ENCODE results near the gene NMRAL1. TPM values are rescaled to one million over a fixed set of nuclear protein-coding genes. Genes with fewer than 3 reads are reported as not detected.

The NMRAL1 gene
- total RNA-seq, 2 donors from 2014 or later = 56.9 to 75.2 TPM

DNA sequence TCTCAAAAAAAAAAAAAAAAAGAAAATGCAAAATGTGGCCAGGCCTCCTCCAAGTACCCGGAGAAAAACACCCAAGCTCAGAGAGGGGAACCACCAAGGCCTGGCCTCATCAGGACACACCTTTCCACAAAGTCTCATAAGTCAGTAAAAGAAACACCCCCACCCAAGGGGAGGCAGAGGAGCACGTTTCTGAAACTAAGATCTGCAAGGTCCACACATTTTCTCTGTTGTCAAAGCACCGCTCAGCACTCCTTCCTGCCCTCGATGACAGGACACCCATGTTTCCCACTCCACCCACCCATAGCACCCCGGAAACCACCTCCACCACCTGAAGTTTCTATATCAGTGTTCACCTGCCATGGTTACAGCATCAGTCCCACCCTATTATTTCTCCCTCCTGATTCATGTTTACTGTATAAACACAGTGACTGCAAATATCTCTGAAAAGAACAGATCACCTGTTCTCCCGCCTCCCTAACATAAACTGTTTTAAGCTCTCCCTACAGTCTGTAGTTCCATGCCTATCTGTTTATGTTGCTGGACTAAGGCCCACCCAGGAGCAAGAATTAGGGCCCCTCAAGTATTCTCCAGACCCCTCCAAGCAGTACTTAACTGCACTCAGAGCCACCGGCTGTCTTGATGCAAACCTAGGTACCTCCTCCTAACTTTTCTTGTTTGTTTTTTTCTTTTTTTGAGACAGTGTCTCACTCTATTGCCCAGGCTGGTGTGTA is 60.1 kb downstream of the NMRAL1 start:
- Histone ChIP-seq H3K36me3 (ENCODE audit: control insufficient read depth, insufficient read depth, low read length) (peaks cover 6% of the 10 kb centered on the region), H3K27me3 (ENCODE audit: control insufficient read depth, insufficient read depth, low read length, poor library complexity, severe bottlenecking) (no peaks in the 10 kb centered on the region), H3K27ac (ENCODE audit: low read depth, low read length) (no peak overlapping the region), H3K9ac (ENCODE audit: extremely low read depth, low read length, poor library complexity, severe bottlenecking) (no peak overlapping the region), H3K9me3 (ENCODE audit: control insufficient read depth, low read length) (no peaks in the 10 kb centered on the region), H3K4me3 (ENCODE audit: low read length) (no peak overlapping the region), H3K4me1 (ENCODE audit: control insufficient read depth, insufficient read depth, low read length) (no peaks in the 10 kb centered on the region)
- 91 to 98% methylated on average over 6 to 7 of the region's 7 CpGs for WGBS, 2 experiments (ENCODE audit: insufficient coverage in 1 of 2, insufficient read length in 1 of 2)
- no peaks in the 10 kb centered on the region for H3K9me3 Mint-ChIP-seq
- no peak for DNase-seq
- H3K4me1 Mint-ChIP-seq = no peaks in the 10 kb centered on the region
- no peak overlapping the region for H3K27ac Mint-ChIP-seq
- TF ChIP-seq, protein P1, sequence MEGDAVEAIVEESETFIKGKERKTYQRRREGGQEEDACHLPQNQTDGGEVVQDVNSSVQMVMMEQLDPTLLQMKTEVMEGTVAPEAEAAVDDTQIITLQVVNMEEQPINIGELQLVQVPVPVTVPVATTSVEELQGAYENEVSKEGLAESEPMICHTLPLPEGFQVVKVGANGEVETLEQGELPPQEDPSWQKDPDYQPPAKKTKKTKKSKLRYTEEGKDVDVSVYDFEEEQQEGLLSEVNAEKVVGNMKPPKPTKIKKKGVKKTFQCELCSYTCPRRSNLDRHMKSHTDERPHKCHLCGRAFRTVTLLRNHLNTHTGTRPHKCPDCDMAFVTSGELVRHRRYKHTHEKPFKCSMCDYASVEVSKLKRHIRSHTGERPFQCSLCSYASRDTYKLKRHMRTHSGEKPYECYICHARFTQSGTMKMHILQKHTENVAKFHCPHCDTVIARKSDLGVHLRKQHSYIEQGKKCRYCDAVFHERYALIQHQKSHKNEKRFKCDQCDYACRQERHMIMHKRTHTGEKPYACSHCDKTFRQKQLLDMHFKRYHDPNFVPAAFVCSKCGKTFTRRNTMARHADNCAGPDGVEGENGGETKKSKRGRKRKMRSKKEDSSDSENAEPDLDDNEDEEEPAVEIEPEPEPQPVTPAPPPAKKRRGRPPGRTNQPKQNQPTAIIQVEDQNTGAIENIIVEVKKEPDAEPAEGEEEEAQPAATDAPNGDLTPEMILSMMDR (conservative IDR thresholded peaks at IDR 0.05) = no peak
- H3K27me3 Mint-ChIP-seq (ENCODE audit: insufficient read depth) = peaks cover 10% of the 10 kb centered on the region
- peaks cover 2% of the 10 kb centered on the region for H3K36me3 Mint-ChIP-seq (ENCODE audit: low read depth)
- peak overlapping the region; percentile 68 for H3K4me3 Mint-ChIP-seq

DNA sequence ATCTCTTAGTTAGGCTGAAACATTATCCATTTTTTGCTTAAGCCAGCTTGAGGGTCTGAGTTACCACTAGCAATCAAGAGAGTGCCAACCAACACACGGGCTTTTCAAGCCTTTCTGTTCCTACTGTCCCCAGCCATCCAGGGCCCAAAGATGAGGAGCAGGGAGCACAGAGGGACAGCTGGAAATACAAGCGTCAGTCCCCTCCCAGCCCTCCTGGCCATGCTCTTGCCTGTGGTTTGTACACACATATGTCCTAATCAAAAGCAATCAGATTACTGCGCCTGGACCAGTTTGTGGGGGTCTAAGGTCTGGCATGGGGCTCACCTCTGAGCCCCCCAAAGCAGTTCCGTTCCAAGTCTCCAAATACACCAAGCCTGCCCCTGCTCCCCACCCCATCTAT is 61.6 kb downstream of the NMRAL1 start:
- H3K9ac ChIP-seq (ENCODE audit: extremely low read depth, low read length, poor library complexity, severe bottlenecking) = no peak overlapping the region
- TF ChIP-seq, protein P1 (conservative IDR thresholded peaks at IDR 0.05) = no peak
- H3K36me3 Mint-ChIP-seq (ENCODE audit: low read depth) = peaks cover 2% of the 10 kb centered on the region
- peaks cover 6% of the 10 kb centered on the region for H3K36me3 ChIP-seq (ENCODE audit: control insufficient read depth, insufficient read depth, low read length)
- no peaks in the 10 kb centered on the region for H3K4me1 ChIP-seq (ENCODE audit: control insufficient read depth, insufficient read depth, low read length)
- no peak overlapping the region for H3K27ac Mint-ChIP-seq
- H3K27me3 ChIP-seq (ENCODE audit: control insufficient read depth, insufficient read depth, low read length, poor library complexity, severe bottlenecking) = no peaks in the 10 kb centered on the region
- WGBS, 2 experiments (ENCODE audit: insufficient coverage in 1 of 2, insufficient read length in 1 of 2) = 90 to 94% methylated on average over 2 to 4 of the region's 4 CpGs
- no peak for DNase-seq
- H3K9me3 Mint-ChIP-seq = no peaks in the 10 kb centered on the region
- H3K4me3 ChIP-seq (ENCODE audit: low read length) = no peak overlapping the region
- H3K27me3 Mint-ChIP-seq (ENCODE audit: insufficient read depth) = peaks cover 4% of the 10 kb centered on the region
- H3K4me1 Mint-ChIP-seq = no peaks in the 10 kb centered on the region
- H3K4me3 Mint-ChIP-seq = no peak overlapping the region
- H3K9me3 ChIP-seq (ENCODE audit: control insufficient read depth, low read length) = no peaks in the 10 kb centered on the region
- H3K27ac ChIP-seq (ENCODE audit: low read depth, low read length) = no peak overlapping the region

DNA sequence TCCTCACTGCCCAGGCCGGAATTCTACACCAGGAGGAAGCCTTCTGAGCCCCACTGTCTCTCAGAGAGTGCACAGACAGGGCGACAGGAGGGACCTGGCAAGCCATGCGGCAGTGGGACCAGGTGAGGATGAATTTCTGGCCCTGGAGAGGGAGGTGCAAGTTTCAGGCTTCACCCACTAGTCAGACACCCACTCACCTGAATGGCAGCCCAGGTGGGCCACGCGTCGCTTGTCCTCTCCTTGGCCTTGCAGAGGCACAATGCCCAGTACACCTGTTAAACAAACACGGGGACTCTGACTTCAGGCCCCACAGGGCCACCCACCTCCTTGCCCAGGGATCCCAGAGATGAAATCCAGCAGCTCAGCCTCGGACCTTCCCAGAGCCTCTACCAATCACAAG is 62.3 kb downstream of the NMRAL1 start:
- TF ChIP-seq, protein P1 (conservative IDR thresholded peaks at IDR 0.05) = no peak
- Histone ChIP-seq H3K4me1 (ENCODE audit: control insufficient read depth, insufficient read depth, low read length) (no peaks in the 10 kb centered on the region), H3K9ac (ENCODE audit: extremely low read depth, low read length, poor library complexity, severe bottlenecking) (no peak overlapping the region), H3K36me3 (ENCODE audit: control insufficient read depth, insufficient read depth, low read length) (peaks cover 6% of the 10 kb centered on the region), H3K27me3 (ENCODE audit: control insufficient read depth, insufficient read depth, low read length, poor library complexity, severe bottlenecking) (no peaks in the 10 kb centered on the region), H3K27ac (ENCODE audit: low read depth, low read length) (peak overlapping the region; percentile 73), H3K4me3 (ENCODE audit: low read length) (no peak overlapping the region), H3K9me3 (ENCODE audit: control insufficient read depth, low read length) (no peaks in the 10 kb centered on the region)
- no peaks in the 10 kb centered on the region for H3K9me3 Mint-ChIP-seq
- H3K4me1 Mint-ChIP-seq = no peaks in the 10 kb centered on the region
- 91 to 94% methylated on average over 3 to 8 of the region's 8 CpGs for WGBS, 2 experiments (ENCODE audit: insufficient coverage in 1 of 2, insufficient read length in 1 of 2)
- no peak for DNase-seq
- no peak overlapping the region for H3K27ac Mint-ChIP-seq
- H3K4me3 Mint-ChIP-seq = no peak overlapping the region
- H3K36me3 Mint-ChIP-seq (ENCODE audit: low read depth) = peaks cover 2% of the 10 kb centered on the region
- no peaks in the 10 kb centered on the region for H3K27me3 Mint-ChIP-seq (ENCODE audit: insufficient read depth)

Other genes with a start within 250 kb of the NMRAL1 start
- gene SRL, start 232.5 kb downstream of the NMRAL1 start, total RNA-seq = not detected
- gene TFAP4, start 201.6 kb downstream of the NMRAL1 start, total RNA-seq = 10 to 100 TPM; 28.2 to 30.1 TPM
- 10 to 100 TPM in 1 of 2 donors, 1 to 10 TPM in 1; 9.1 to 13.2 TPM for gene GLIS2, start 158.6 kb downstream of the NMRAL1 start, total RNA-seq
- 10 to 100 TPM; 57.7 to 66.2 TPM for gene PAM16, start 123.3 kb downstream of the NMRAL1 start, total RNA-seq
- 10 to 100 TPM; 10.4 to 12.1 TPM for gene VASN, start 102.8 kb downstream of the NMRAL1 start, total RNA-seq
- 10 to 100 TPM; 32.5 to 37.5 TPM for gene CORO7, start 58.0 kb downstream of the NMRAL1 start, total RNA-seq
- 10 to 100 TPM; 37.4 to 38.5 TPM for gene DNAJA3, start 48.8 kb downstream of the NMRAL1 start, total RNA-seq
- gene HMOX2, start 1.8 kb upstream of the NMRAL1 start, total RNA-seq = 10 to 100 TPM; 26.3 to 27.7 TPM
- gene CDIP1, start 64.1 kb upstream of the NMRAL1 start, total RNA-seq = 10 to 100 TPM; 41.8 to 64.4 TPM
- 1 to 10 TPM; 1.5 to 1.6 TPM for gene C16orf96, start 81.7 kb upstream of the NMRAL1 start, total RNA-seq
- gene UBALD1, start 140.3 kb upstream of the NMRAL1 start, total RNA-seq = 10 to 100 TPM; 46.8 to 49.6 TPM
- 10 to 100 TPM; 66.9 to 71.4 TPM for gene MGRN1, start 150.2 kb upstream of the NMRAL1 start, total RNA-seq
- 10 to 100 TPM; 38.6 to 40.7 TPM for gene NUDT16L1, start 218.9 kb upstream of the NMRAL1 start, total RNA-seq

All from endodermal cell (in vitro differentiated cells).